SKM-1 (cell line): ENCODE data around the gene FHIP1B.
A peak's percentile ranks its signal among the peaks of the same experiment; 100 is the strongest.

ENCODE experiments used
- DNase-seq: peaks from one replicate; lab custom pipeline; 2025; ENCODE audit not compliant: unreplicated experiment; lab: John Stamatoyannopoulos, UW

FHIP1B gene

GRCh38 chr11:6240139-6240538 lies 5.7 kb upstream of the FHIP1B start:
- no peak for DNase-seq

- DNase-seq = no peak
Measured at GRCh38 chr11:6238902-6239301, 4.5 kb upstream of the FHIP1B start, which contains the start of gene CNGA4. Gene CNGA4 (plus strand): TSS chr11:6239089. CDS start chr11:6239207, 118 bp downstream.

GRCh38 chr11:6237761-6238302 lies 3.4 kb upstream of the FHIP1B start:
- no peak for DNase-seq

- DNase-seq = no peak
Measured at GRCh38 chr11:6237266-6237665, 2.8 kb upstream of the FHIP1B start.

- DNase-seq = no peak
Measured at GRCh38 chr11:6233984-6234386, 451 bp downstream of the FHIP1B start.

GRCh38 chr11:6232899-6233298 lies 1.5 kb downstream of the FHIP1B start:
- DNase-seq = no peak

- DNase-seq = no peak
Measured at GRCh38 chr11:6229911-6230310, 4.5 kb downstream of the FHIP1B start.

GRCh38 chr11:6228520-6228919 lies 5.9 kb downstream of the FHIP1B start:
- no peak for DNase-seq

GRCh38 chr11:6225896-6226295 lies 8.5 kb downstream of the FHIP1B start:
- DNase-seq = peak; percentile 42

- no peak for DNase-seq
Measured at GRCh38 chr11:6225024-6225423, 9.4 kb downstream of the FHIP1B start.

GRCh38 chr11:6224421-6224820 lies 10.0 kb downstream of the FHIP1B start:
- no peak for DNase-seq

GRCh38 chr11:6223854-6224253 lies 10.6 kb downstream of the FHIP1B start:
- no peak for DNase-seq

GRCh38 chr11:6219359-6219758 lies 15.1 kb downstream of the FHIP1B start:
- no peak for DNase-seq

- DNase-seq = no peak
Measured at GRCh38 chr11:6217722-6218121, 16.7 kb downstream of the FHIP1B start.

- no peak for DNase-seq
Measured at GRCh38 chr11:6216501-6216900, 17.9 kb downstream of the FHIP1B start.

- DNase-seq = no peak
Measured at GRCh38 chr11:6214530-6214929, 19.9 kb downstream of the FHIP1B start.

GRCh38 chr11:6210274-6210955 lies 24.0 kb downstream of the FHIP1B start:
- DNase-seq = no peak

GRCh38 chr11:6209801-6210200 lies 24.6 kb downstream of the FHIP1B start:
- DNase-seq = no peak

GRCh38 chr11:6206456-6207180 lies 27.8 kb downstream of the FHIP1B start:
- no peak for DNase-seq

- no peak for DNase-seq
Measured at GRCh38 chr11:6205366-6205765, 29.1 kb downstream of the FHIP1B start, which contains the start of gene C11orf42. Gene C11orf42 (plus strand): TSS chr11:6205557. CDS start chr11:6205616, 59 bp downstream.

- DNase-seq = peak; percentile 67
Measured at GRCh38 chr11:6204706-6205105, 29.7 kb downstream of the FHIP1B start.

- DNase-seq = no peak
Measured at GRCh38 chr11:6203327-6203726, 31.1 kb downstream of the FHIP1B start.
